Inflammatory macrophage (primary cell): ENCODE data around the gene SACM1L.
"Not testable (repeated sequence)": the region's sequence is repeated elsewhere in the genome, so short reads cannot be mapped to it uniquely, and the experiment has no call there.

Experiments
- DNase-seq, 2 donors: peaks; one replicate each; pipeline ENCODE4 v3.0.0-alpha.2; 2020 to 2022

Gene SACM1L

GRCh38 chr3:45692866-45693265 lies 3.7 kb downstream of the SACM1L start:
- DNase-seq: no peak

DNA sequence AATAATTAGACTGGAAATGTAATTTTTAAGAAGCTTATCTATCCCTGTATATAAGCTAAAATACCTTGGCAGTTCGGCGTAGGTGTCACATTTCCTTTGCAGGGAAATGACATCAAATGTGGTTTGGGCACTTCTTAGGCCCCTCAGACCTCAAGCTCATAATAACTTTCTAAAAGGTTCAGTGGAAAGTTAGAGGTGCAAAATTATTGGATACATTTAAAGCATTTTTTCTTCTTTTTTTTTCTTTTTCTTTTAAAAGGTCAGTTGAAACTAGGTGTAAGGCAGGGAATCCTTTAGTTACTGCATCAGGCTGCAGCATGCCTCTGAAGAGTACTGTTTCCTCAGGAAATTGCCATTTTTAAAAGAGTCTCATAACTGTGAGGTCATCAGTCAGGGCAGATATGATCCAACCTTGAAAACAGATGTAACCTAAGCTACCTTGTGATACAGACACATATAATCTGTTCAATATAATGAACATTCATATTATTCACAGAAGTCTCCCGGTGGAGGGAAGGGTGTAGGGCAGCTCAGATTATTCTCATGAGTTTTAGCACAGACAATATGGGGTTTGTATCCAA lies 4.8 kb downstream of the SACM1L start:
- DNase-seq: no peak

DNA sequence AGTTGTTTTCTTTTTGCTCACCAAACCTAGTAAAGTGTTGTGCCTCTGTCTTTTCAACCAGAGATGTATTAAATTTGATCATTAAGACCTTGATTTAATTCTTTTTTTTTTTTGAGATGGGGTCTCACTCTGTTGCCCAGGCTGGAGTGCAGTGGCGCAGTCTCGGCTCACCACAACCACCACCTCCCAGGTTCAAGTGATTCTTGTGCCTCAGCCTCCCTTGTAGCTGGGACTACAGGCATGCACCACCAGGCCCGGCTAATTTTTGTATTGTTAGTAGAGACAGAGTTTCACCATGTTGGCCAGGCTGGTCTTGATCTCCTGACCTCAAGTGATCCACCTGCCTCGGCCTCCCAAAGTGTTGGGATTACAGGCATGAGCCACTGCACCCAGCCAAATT lies 6.0 kb downstream of the SACM1L start:
- not testable (repeated sequence) for DNase-seq

DNA sequence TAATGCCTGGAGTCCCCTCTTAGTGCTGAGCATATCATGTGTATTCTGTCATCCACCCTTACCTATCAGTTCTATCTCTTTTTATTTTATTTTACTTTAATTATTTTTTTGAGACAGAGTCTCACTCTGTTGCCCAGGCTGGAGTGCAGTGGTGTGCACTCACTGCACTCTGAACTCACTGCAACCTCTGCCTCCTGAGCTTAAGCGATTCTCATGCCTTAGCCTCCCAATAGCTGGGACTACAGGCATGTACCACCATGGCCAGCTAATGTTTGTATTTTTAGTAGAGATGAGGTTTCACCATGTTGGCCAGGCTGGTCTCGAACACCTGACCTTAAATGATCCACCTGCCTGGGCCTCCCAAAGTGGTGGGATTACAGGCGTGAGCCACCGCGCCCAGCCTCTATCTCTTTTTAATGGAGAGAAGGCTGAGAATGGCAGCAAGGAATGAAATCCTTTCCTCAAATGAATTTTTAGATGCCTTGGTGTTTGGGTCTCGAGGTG lies 11.4 kb downstream of the SACM1L start:
- DNase-seq: no peak

DNA sequence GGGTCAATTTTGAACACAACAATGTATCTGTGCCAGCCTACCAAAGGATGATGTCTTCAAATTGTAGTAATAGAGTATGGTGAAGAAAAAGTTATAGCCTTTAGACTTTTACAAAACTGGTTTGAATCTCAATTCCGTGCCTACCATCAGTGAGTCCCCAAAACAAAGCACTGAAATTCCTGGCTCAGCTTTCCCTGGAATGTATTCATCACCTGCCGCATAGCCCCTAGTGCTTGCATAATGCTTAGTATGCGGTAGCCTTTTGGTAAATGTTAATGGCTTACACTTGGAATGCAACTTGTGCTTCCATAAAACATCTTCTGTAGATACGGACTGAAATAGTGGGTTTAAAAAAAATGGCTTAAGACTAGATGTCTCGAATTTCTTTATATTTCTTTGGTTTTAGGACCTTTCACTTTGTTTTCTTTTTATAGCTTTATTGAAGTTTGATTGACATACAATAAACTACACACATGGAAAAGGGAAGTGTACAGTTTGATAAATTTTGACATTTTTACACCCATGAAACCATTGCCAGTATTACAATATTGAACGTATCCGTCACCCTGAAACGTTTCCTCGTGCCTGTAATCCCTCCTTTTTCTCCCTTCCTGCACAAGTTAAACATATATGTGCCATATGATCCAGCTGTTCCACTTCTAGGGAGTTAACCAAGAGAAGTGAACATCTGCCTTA lies 12.1 kb downstream of the SACM1L start:
- DNase-seq: no peak

DNA sequence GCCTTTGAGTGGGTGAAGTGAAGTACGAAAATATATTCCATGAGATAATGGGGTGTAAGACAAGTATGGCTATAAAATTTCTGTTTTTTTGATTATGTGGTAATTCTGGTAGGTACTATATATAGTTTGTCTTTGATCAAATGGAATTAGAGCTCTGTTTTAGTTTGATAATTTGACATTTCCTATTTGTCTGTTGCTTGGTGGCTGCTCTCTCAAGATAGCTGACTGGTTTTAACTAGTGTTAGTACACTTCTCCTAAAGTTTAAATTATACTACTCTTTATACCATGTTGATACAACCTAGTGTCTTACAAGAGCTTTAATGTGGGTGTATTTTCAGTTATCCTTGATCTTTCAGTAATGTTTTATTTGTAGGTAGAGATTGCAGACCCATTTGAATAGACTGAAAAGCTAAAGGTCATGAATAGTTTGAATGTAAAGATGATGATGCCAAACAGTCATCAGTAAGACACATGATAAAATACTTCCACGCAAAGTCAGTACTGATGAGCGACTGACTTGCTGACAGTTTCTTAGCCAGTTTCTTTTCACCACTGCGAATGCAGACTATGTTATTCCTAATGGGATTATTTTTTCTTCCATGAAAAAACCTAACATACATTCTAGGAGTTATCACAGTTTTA lies 15.2 kb downstream of the SACM1L start:
- DNase-seq: no peak

- no peak for DNase-seq
Measured at GRCh38 chr3:45705839-45706808, 16.9 kb downstream of the SACM1L start.

- DNase-seq: peak in 1 of 2 donors; percentile 27
Measured at GRCh38 chr3:45711931-45712330, 22.7 kb downstream of the SACM1L start.

- DNase-seq: no peak
Measured at GRCh38 chr3:45712434-45713110, 23.4 kb downstream of the SACM1L start.

DNA sequence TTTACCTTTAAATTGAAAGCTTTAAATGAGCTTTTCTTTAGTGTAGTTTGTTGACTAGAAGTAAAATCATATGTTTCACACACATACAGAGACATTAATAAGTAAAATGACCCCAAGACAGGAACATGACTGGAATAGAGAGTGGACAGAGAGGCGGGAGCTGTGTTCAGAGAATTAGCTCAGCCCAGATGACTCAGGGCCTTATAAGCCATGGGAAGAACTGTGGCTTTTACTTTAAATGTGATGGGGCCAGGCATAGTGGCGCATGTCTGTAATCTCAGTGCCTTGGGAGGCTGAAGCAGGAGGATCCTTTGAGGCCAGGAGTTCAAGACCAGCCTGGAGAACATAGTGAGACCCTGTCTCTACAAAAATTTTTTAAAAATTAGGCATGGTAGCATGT lies 26.7 kb downstream of the SACM1L start:
- no peak for DNase-seq

DNA sequence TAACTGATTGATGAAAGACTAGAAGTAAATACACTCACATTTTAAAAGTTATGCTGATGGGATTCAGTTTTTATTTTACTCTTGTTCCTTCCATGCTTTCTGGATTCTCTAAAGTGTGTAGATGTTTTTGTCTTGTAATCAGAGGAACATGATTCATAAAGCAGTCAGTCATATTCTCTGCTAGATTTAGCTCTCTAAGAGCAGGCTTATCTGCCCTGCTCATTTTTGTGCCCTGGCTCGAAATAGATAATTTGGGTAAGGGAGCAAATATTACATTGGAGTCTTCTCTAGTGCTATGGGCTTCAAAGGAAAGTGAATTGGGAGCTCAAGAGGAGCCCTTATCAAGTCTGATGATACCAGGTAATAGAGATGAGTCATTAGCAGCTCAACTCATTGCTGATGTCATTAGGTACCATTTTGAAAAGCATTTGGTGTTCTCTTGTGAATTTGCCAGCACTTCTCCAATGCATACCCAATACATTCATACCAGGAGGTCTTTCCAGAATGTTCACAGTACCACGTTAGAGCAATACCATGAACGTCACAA lies 27.7 kb downstream of the SACM1L start:
- no peak for DNase-seq

- no peak for DNase-seq
Measured at GRCh38 chr3:45719655-45720487, 30.7 kb downstream of the SACM1L start.

DNA sequence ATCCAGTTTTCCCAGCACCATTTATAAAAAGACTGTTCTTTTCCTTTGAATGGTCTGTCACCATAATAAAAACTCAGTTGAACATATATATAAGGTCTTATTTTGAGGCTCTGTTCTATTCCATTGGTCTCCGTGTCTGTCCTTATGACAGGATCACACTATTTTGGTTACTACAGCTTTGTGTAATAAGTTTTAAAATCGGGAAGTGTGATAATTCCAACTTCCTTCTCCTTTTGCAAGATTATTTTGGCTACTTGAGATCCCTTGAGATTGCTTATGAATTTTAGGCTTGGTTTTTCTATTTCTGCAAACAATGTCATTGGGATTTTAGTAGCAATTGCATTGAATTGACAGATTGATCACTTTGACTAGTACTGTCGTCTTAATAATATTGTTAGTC lies 35.7 kb downstream of the SACM1L start:
- DNase-seq: peak; percentile 50 to 84

GRCh38 chr3:45729614-45730013 lies 40.4 kb downstream of the SACM1L start:
- no peak for DNase-seq

DNA sequence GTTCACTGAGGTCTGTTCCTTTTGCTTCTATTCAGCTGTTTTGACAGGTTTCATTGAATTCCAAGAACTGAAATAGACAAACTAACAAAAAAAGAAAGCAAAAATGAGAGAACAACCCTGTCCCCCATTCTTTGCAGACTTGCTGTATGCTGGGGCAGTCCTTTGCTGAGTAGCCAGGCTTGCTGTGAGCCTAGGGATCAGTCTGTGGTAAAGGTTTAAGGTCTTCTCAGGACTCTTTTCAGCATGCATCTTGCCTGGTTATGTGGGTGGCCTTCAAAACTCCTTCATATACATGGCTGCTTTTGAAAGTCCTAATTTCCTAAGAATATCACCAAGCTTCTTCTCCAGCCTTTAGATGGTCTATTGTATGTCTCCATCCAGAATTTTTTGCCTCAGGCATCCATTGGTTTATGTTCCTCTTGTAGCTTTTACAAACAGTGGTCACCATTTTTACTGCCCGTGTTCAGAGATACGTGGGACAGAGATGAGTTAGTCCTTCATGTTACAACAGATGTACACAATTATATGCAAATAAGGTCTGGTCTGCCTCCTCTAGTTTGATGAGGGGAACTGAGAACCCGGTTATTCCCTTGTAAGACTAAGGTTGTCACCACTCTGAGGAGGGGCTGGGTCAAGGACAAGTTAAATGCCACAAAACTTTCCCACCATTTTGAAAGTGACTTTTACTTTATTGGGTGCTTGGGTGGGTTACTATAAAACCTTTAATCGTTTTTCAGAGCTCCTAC lies 41.4 kb downstream of the SACM1L start:
- no peak for DNase-seq

DNA sequence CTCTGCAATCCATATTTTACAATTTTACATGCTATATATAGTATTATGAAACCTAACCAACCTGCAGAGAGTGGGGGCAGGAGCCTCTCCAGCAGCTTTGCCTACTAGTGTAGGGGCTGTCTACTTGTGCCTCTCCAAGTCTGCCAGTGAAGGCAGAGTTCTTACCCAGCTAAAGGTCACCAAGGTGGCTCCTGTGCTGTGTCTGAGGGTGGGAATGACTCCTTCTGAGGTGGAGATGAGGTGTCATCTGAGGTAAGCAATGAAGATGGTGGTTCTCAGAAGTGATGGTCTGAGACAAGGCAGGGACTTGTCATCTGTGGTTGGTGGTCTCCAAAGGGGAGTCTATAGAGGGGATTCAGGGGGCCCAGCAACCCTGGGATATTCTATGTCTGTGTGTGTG lies 47.5 kb downstream of the SACM1L start:
- DNase-seq: no peak

DNA sequence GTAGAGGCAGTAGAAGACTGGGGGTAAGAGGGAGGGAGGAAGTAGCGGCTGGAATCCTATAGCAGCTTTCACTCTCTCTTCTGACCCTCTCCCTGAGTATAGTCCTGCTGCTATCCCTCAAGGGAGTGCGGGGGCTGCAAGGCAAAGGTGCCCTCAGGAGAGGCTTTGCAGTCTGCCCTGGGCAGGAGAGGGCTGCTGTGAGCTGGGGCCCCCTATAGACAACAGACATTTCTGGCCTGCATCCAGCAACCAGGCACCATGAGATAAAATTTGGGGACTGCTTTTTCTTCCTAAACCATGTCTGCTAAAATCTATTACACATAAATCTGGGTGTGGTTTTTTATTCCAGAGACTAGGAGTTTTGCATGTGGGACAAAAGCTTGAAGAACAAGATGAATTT lies 48.0 kb downstream of the SACM1L start:
- no peak for DNase-seq

DNA sequence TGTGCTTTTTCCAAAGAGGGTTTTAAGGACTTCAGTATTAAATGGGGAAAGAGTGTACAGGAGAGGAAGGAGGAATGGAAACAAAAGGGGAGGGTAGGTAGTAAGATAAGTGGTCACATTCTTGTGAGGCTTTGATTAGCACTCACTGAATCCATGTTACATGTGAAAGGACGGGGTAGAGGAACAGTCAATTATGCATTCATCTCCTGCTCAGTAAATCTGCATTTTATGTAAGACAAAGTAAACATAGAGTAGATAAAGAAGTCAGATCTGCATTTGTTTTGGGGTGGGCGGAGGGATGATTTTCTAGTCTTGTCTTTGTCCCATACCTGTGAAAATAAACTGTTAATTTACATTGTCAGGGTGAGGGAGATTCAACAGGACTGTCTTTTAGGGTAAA lies 50.8 kb downstream of the SACM1L start:
- DNase-seq: no peak

- DNase-seq: no peak
Measured at GRCh38 chr3:45741247-45741646, 52.1 kb downstream of the SACM1L start.
